IgD-negative memory B cell (primary cell): ENCODE measurements around the gene IRF2BP1. TPM values are rescaled to one million over a fixed set of nuclear protein-coding genes. Genes with fewer than 3 reads are reported as not detected.
A peak's percentile ranks its signal among the peaks of the same experiment; 100 is the strongest.
"Not testable (repeated sequence)": the region's sequence is repeated elsewhere in the genome, so short reads cannot be mapped to it uniquely, and the experiment has no call there.

Source experiments
- H3K27ac Mint-ChIP-seq, 3 donors: one replicate each; pipeline ENCODE4 v1.8.0; 2020 to 2022; ENCODE audit warnings: mild to moderate bottlenecking in 3 of 3, mixed read lengths in 3 of 3, moderate library complexity in 1 of 3
- H3K27me3 Mint-ChIP-seq: one replicate; pipeline ENCODE4 v1.8.0; 2021; ENCODE audit warnings: mixed read lengths
- H3K36me3 Mint-ChIP-seq: one replicate; pipeline ENCODE4 v1.8.0; 2020; ENCODE audit warnings: mild to moderate bottlenecking, mixed read lengths
- H3K4me1 Mint-ChIP-seq, 3 donors: one replicate each; pipeline ENCODE4 v1.8.0; 2020 to 2022; ENCODE audit warnings: mixed read lengths in 3 of 3, mild to moderate bottlenecking in 1 of 3
- H3K4me3 Mint-ChIP-seq, 4 donors: one replicate each; pipeline ENCODE4 v1.8.0; 2020 to 2022; ENCODE audit warnings: mild to moderate bottlenecking in 4 of 4, mixed read lengths in 4 of 4, moderate library complexity in 3 of 4
- H3K9me3 Mint-ChIP-seq, 3 donors: one replicate each; pipeline ENCODE4 v1.8.0; 2020 to 2021; ENCODE audit warnings: mixed read lengths in 3 of 3, mild to moderate bottlenecking in 1 of 3
- polyA plus RNA-seq: library from polyadenylated mRNA; unstranded; fragments of 300-500 nt; fragmentation: Illumina TruSeq; gene quantifications from one replicate; pipeline ENCODE4 v1.2.3, GENCODE V29; 2021

The IRF2BP1 gene
- polyA plus RNA-seq, 1 donor from 2014 or later, result 10.0 TPM

- Mint-ChIP-seq H3K4me1 (peaks cover 10 to 17% (median 16%) of the 10 kb centered on the region in 3 donors), H3K9me3 (no peaks in the 10 kb centered on the region), H3K4me3 (peak overlapping the region in 2 of 4 donors; percentile 39 to 42), H3K27me3 (peaks cover 30% of the 10 kb centered on the region), H3K27ac (peak overlapping the region in 1 of 3 donors; percentile 29), H3K36me3 (peaks cover 7% of the 10 kb centered on the region)
Observed at GRCh38 chr19:45881082-45881908, 4.6 kb downstream of the IRF2BP1 start.

GRCh38 chr19:45879971-45880370, 6.0 kb downstream of the IRF2BP1 start:
- no peak overlapping the region for H3K27ac Mint-ChIP-seq
- H3K9me3 Mint-ChIP-seq, result no peaks in the 10 kb centered on the region
- peaks cover 4% of the 10 kb centered on the region for H3K36me3 Mint-ChIP-seq
- peak overlapping the region in 1 of 4 donors; percentile 14 for H3K4me3 Mint-ChIP-seq
- peaks cover 38% of the 10 kb centered on the region for H3K27me3 Mint-ChIP-seq
- peaks cover 10 to 14% (median 10%) of the 10 kb centered on the region in 3 donors for H3K4me1 Mint-ChIP-seq

- no peak overlapping the region for H3K27ac Mint-ChIP-seq
Observed at GRCh38 chr19:45879055-45879454, 6.9 kb downstream of the IRF2BP1 start.

GRCh38 chr19:45878043-45878794, 7.7 kb downstream of the IRF2BP1 start:
- Mint-ChIP-seq H3K36me3 (peaks cover under 1% of the 10 kb centered on the region), H3K4me1 (peaks cover 6 to 12% (median 8%) of the 10 kb centered on the region in 3 donors), H3K27me3 (peaks cover 40% of the 10 kb centered on the region), H3K27ac (no peak overlapping the region), H3K9me3 (no peaks in the 10 kb centered on the region), H3K4me3 (no peak overlapping the region)

More at GRCh38 chr19:45879055-45879454, 6.9 kb downstream of the IRF2BP1 start:
- peaks cover 4% of the 10 kb centered on the region for H3K36me3 Mint-ChIP-seq
- peaks cover 10 to 14% (median 10%) of the 10 kb centered on the region in 3 donors for H3K4me1 Mint-ChIP-seq
- H3K27me3 Mint-ChIP-seq, result peaks cover 41% of the 10 kb centered on the region
- no peaks in the 10 kb centered on the region for H3K9me3 Mint-ChIP-seq
- peak overlapping the region in 1 of 4 donors; percentile 49 for H3K4me3 Mint-ChIP-seq

- Mint-ChIP-seq H3K4me1 (peaks cover 5 to 8% (median 5%) of the 10 kb centered on the region in 3 donors), H3K4me3 (peak overlapping the region in 1 of 4 donors; percentile 4), H3K27ac (peak overlapping the region in 1 of 3 donors; percentile 20), H3K9me3 (no peaks in the 10 kb centered on the region), H3K36me3 (no peaks in the 10 kb centered on the region), H3K27me3 (peaks cover 38% of the 10 kb centered on the region)
Observed at GRCh38 chr19:45876411-45877197, 9.3 kb downstream of the IRF2BP1 start.

- Mint-ChIP-seq H3K27ac (peak overlapping the region in 1 of 3 donors; percentile 20), H3K9me3 (no peaks in the 10 kb centered on the region), H3K27me3 (peaks cover 38% of the 10 kb centered on the region), H3K4me1 (peaks cover 4 to 6% (median 5%) of the 10 kb centered on the region in 3 donors), H3K36me3 (no peaks in the 10 kb centered on the region), H3K4me3 (peak overlapping the region in 2 of 4 donors; percentile 4 to 44)
Observed at GRCh38 chr19:45876161-45876410, 9.9 kb downstream of the IRF2BP1 start.

- H3K36me3 Mint-ChIP-seq, result no peaks in the 10 kb centered on the region
- H3K27me3 Mint-ChIP-seq, result peaks cover 34% of the 10 kb centered on the region
- peak overlapping the region in 1 of 3 donors; percentile 18 for H3K27ac Mint-ChIP-seq
- no peak overlapping the region for H3K4me3 Mint-ChIP-seq
- no peaks in the 10 kb centered on the region for H3K9me3 Mint-ChIP-seq
- peaks cover 4 to 6% (median 5%) of the 10 kb centered on the region in 3 donors for H3K4me1 Mint-ChIP-seq
Observed at GRCh38 chr19:45874620-45874966, 11.3 kb downstream of the IRF2BP1 start.

GRCh38 chr19:45873219-45873772, 12.6 kb downstream of the IRF2BP1 start:
- no peak overlapping the region for H3K27ac Mint-ChIP-seq
- no peaks in the 10 kb centered on the region for H3K9me3 Mint-ChIP-seq
- H3K4me3 Mint-ChIP-seq, result peak overlapping the region in 1 of 4 donors; percentile 19
- peaks cover 0 to 6% (median 4%) of the 10 kb centered on the region in 3 donors for H3K4me1 Mint-ChIP-seq
- peaks cover 25% of the 10 kb centered on the region for H3K27me3 Mint-ChIP-seq
- H3K36me3 Mint-ChIP-seq, result no peaks in the 10 kb centered on the region

- Mint-ChIP-seq H3K9me3 (no peaks in the 10 kb centered on the region), H3K4me1 (peaks cover 0 to 2% (median 2%) of the 10 kb centered on the region in 3 donors), H3K27ac (no peak overlapping the region), H3K4me3 (no peak overlapping the region), H3K36me3 (peaks cover 2% of the 10 kb centered on the region), H3K27me3 (peaks cover 15% of the 10 kb centered on the region)
Observed at GRCh38 chr19:45872095-45872919, 13.6 kb downstream of the IRF2BP1 start.

- Mint-ChIP-seq H3K9me3 (no peaks in the 10 kb centered on the region), H3K27ac (no peak overlapping the region), H3K27me3 (peaks cover 6% of the 10 kb centered on the region), H3K4me1 (no peaks in the 10 kb centered on the region), H3K36me3 (peaks cover 2% of the 10 kb centered on the region), H3K4me3 (no peak overlapping the region)
Observed at GRCh38 chr19:45870798-45871197, 15.1 kb downstream of the IRF2BP1 start.

- not testable (repeated sequence) for H3K36me3 Mint-ChIP-seq, H3K4me3 Mint-ChIP-seq, H3K9me3 Mint-ChIP-seq
- peak overlapping the region in 1 of 3 donors; percentile 5 for H3K27ac Mint-ChIP-seq
- H3K27me3 Mint-ChIP-seq, result peaks cover 16% of the 10 kb centered on the region
- H3K4me1 Mint-ChIP-seq, result peaks cover 5 to 10% (median 7%) of the 10 kb centered on the region in 3 donors
Observed at GRCh38 chr19:45867241-45867640, 18.7 kb downstream of the IRF2BP1 start.

GRCh38 chr19:45866400-45867176, 19.4 kb downstream of the IRF2BP1 start:
- H3K4me3 Mint-ChIP-seq, result no peak overlapping the region
- peak overlapping the region in 1 of 3 donors; percentile 5 for H3K27ac Mint-ChIP-seq
- peaks cover 0 to 2% (median 0%) of the 10 kb centered on the region in 3 donors for H3K9me3 Mint-ChIP-seq
- H3K4me1 Mint-ChIP-seq, result peaks cover 8 to 16% (median 11%) of the 10 kb centered on the region in 3 donors
- peaks cover 16% of the 10 kb centered on the region for H3K27me3 Mint-ChIP-seq
- peaks cover 2% of the 10 kb centered on the region for H3K36me3 Mint-ChIP-seq

- Mint-ChIP-seq H3K36me3 (peaks cover 2% of the 10 kb centered on the region), H3K4me1 (peaks cover 14 to 20% (median 14%) of the 10 kb centered on the region in 3 donors), H3K27ac (no peak overlapping the region), H3K27me3 (peaks cover 16% of the 10 kb centered on the region), H3K9me3 (peaks cover 0 to 2% (median 0%) of the 10 kb centered on the region in 3 donors), H3K4me3 (peak overlapping the region in 2 of 4 donors; percentile 39 to 68)
Observed at GRCh38 chr19:45865269-45865948, 20.5 kb downstream of the IRF2BP1 start.
